Measurements from ENCODE around the gene ZWILCH. TPM values are rescaled to one million over a fixed set of nuclear protein-coding genes. Genes with fewer than 3 reads are reported as not detected.

ZWILCH gene
- total and polyA plus RNA-seq, 9 of the 15 experiments (the other 6 are each of a cell fraction or from before 2014, with no cell fraction given) = 32.8 to 94.2 (median 52.1) TPM

DNA sequence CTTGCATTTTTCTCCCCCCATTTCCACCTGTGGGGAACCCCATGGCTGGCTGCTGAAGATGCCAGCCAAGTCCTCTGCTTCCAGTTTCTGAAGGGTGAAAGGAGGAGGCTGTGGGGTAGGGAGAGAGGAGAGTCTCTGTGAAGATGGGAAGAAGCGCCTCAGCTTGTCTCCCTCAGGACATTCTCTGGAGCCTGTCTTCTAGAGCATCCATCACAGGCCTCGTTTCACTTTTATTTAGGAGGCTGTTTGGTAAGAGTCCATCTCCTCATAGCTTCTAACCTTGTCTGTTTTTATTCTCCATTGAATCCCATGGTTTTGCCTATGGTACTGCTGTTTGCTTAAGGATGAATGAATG, 69.4 kb downstream of the ZWILCH start:
- H2AFZ ChIP-seq (ENCODE audit: low read depth, low read length) = no peak overlapping the region
- BruUV-seq (replicated peaks) = no TSS peak
- H3K27ac ChIP-seq (ENCODE audit: extremely low read depth, low read depth, low read length) = no peak overlapping the region
- no peak overlapping the region for H3K9ac ChIP-seq (ENCODE audit: insufficient read depth in 1 of 2, low read depth in 2 of 2, low read length in 2 of 2)
- H3K9me1 ChIP-seq (ENCODE audit: control insufficient read depth, insufficient read depth, low read length) = no peaks in the 10 kb centered on the region
- ChIA-PET CTCF (ENCODE audit: low intra/inter-chr PET ratio) (no interaction called here), POLR2A (interaction anchor here (0.6 to 2.0 kb wide), 5 partner anchors 13 to 55 kb away, joined by 3 to 7 read pairs (median 4); no protein-coding TSS in a partner anchor)
- no peaks in the 10 kb centered on the region for H3K36me3 ChIP-seq (ENCODE audit: control insufficient read depth, insufficient read depth, low read length)
- no peaks in the 10 kb centered on the region for H3K9me3 ChIP-seq (replicated peaks; ENCODE audit: control insufficient read depth, insufficient read depth, low read depth, low read length)
- H3K4me2 ChIP-seq (ENCODE audit: insufficient read depth, low read length) = no peak overlapping the region
- H3K79me2 ChIP-seq (ENCODE audit: control insufficient read depth, insufficient read depth, low read length) = no peaks in the 10 kb centered on the region
- in situ Hi-C loops (cut with MboI) = no loop called here
- no peak overlapping the region for H3K4me3 ChIP-seq
- TF ChIP-seq HMG20A (CRISPR knock-in tag; conservative IDR thresholded peaks at IDR 0.05) (no peak), SREBF2 (CRISPR knock-in tag; IDR thresholded peaks at IDR 0.05) (no peak), ZNF224 (CRISPR knock-in tag; IDR thresholded peaks at IDR 0.05) (no peak), FIP1L1 (IDR thresholded peaks at IDR 0.05; ENCODE audit: low read depth, low read length, poor library complexity, severe bottlenecking) (no peak), ZNF253 (CRISPR knock-in tag; conservative IDR thresholded peaks at IDR 0.05) (no peak), ZNF197 (CRISPR knock-in tag; IDR thresholded peaks at IDR 0.05; ENCODE audit: low read depth) (no peak)
- TF ChIP-seq, protein P1, sequence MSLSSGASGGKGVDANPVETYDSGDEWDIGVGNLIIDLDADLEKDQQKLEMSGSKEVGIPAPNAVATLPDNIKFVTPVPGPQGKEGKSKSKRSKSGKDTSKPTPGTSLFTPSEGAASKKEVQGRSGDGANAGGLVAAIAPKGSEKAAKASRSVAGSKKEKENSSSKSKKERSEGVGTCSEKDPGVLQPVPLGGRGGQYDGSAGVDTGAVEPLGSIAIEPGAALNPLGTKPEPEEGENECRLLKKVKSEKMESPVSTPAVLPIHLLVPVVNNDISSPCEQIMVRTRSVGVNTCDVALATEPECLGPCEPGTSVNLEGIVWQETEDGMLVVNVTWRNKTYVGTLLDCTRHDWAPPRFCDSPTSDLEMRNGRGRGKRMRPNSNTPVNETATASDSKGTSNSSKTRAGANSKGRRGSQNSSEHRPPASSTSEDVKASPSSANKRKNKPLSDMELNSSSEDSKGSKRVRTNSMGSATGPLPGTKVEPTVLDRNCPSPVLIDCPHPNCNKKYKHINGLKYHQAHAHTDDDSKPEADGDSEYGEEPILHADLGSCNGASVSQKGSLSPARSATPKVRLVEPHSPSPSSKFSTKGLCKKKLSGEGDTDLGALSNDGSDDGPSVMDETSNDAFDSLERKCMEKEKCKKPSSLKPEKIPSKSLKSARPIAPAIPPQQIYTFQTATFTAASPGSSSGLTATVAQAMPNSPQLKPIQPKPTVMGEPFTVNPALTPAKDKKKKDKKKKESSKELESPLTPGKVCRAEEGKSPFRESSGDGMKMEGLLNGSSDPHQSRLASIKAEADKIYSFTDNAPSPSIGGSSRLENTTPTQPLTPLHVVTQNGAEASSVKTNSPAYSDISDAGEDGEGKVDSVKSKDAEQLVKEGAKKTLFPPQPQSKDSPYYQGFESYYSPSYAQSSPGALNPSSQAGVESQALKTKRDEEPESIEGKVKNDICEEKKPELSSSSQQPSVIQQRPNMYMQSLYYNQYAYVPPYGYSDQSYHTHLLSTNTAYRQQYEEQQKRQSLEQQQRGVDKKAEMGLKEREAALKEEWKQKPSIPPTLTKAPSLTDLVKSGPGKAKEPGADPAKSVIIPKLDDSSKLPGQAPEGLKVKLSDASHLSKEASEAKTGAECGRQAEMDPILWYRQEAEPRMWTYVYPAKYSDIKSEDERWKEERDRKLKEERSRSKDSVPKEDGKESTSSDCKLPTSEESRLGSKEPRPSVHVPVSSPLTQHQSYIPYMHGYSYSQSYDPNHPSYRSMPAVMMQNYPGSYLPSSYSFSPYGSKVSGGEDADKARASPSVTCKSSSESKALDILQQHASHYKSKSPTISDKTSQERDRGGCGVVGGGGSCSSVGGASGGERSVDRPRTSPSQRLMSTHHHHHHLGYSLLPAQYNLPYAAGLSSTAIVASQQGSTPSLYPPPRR (CRISPR knock-in tag; IDR thresholded peaks at IDR 0.05; ENCODE audit: borderline replicate concordance) = no peak
- TF ChIP-seq, protein P2, sequence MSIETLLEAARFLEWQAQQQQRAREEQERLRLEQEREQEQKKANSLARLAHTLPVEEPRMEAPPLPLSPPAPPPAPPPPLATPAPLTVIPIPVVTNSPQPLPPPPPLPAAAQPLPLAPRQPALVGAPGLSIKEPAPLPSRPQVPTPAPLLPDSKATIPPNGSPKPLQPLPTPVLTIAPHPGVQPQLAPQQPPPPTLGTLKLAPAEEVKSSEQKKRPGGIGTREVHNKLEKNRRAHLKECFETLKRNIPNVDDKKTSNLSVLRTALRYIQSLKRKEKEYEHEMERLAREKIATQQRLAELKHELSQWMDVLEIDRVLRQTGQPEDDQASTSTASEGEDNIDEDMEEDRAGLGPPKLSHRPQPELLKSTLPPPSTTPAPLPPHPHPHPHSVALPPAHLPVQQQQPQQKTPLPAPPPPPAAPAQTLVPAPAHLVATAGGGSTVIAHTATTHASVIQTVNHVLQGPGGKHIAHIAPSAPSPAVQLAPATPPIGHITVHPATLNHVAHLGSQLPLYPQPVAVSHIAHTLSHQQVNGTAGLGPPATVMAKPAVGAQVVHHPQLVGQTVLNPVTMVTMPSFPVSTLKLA (conservative IDR thresholded peaks at IDR 0.05) = no peak
- TF ChIP-seq, protein P3, sequence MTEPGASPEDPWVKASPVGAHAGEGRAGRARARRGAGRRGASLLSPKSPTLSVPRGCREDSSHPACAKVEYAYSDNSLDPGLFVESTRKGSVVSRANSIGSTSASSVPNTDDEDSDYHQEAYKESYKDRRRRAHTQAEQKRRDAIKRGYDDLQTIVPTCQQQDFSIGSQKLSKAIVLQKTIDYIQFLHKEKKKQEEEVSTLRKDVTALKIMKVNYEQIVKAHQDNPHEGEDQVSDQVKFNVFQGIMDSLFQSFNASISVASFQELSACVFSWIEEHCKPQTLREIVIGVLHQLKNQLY (CRISPR knock-in tag; conservative IDR thresholded peaks at IDR 0.05) = no peak
- TF ChIP-seq, protein P4, sequence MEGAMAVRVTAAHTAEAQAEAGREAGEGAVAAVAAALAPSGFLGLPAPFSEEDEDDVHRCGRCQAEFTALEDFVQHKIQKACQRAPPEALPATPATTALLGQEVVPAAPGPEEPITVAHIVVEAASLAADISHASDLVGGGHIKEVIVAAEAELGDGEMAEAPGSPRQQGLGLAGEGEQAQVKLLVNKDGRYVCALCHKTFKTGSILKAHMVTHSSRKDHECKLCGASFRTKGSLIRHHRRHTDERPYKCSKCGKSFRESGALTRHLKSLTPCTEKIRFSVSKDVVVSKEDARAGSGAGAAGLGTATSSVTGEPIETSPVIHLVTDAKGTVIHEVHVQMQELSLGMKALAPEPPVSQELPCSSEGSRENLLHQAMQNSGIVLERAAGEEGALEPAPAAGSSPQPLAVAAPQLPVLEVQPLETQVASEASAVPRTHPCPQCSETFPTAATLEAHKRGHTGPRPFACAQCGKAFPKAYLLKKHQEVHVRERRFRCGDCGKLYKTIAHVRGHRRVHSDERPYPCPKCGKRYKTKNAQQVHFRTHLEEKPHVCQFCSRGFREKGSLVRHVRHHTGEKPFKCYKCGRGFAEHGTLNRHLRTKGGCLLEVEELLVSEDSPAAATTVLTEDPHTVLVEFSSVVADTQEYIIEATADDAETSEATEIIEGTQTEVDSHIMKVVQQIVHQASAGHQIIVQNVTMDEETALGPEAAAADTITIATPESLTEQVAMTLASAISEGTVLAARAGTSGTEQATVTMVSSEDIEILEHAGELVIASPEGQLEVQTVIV (CRISPR knock-in tag; IDR thresholded peaks at IDR 0.05; ENCODE audit: borderline replicate concordance) = no peak
- TF ChIP-seq, protein P5, sequence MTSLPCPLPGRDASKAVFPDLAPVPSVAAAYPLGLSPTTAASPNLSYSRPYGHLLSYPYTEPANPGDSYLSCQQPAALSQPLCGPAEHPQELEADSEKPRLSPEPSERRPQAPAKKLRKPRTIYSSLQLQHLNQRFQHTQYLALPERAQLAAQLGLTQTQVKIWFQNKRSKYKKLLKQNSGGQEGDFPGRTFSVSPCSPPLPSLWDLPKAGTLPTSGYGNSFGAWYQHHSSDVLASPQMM (CRISPR knock-in tag; IDR thresholded peaks at IDR 0.05) = no peak
- H4K20me1 ChIP-seq (replicated peaks; ENCODE audit: control insufficient read depth, insufficient read depth, low read length) = no peaks in the 10 kb centered on the region
- FAIRE-seq = no peak
- 46% methylated on average over 2 of the region's 2 CpGs for WGBS (ENCODE audit: insufficient coverage, low coverage, missing lambda C conversion rate)
- no peaks in the 10 kb centered on the region; a peak in 1 of 5 replicates for H3K27me3 ChIP-seq (ENCODE audit: control insufficient read depth in 2 of 2, insufficient read depth in 2 of 2, low read length in 2 of 2)
- DNase-seq (ENCODE audit: extremely low read depth in 1 of 4, low spot score in 3 of 4) = no peak
- no peak for ATAC-seq
- H3K4me1 ChIP-seq (replicated peaks in 1 of 2; ENCODE audit: control insufficient read depth in 2 of 2, insufficient read depth in 2 of 2, low read length in 2 of 2) = no peaks in the 10 kb centered on the region; a peak in 2 of 5 replicates
- intact Hi-C loops (cut with micrococcal nuclease) = no loop called here
